Activated CD4-positive, alpha-beta T cell treated with anti-CD3 and anti-CD28 coated beads for 24 hours (primary cell): ENCODE data around the gene PTBP3.
"Not testable (repeated sequence)": the region's sequence is repeated elsewhere in the genome, so short reads cannot be mapped to it uniquely, and the experiment has no call there.

Experiments used
- DNase-seq, 2 donors: peaks; one replicate each; pipeline ENCODE4 v3.0.0-alpha.2; 2020; ENCODE audit warnings: low read depth in 2 of 2

The PTBP3 gene

GRCh38 chr9:112322701-112323377 lies 10.6 kb downstream of the PTBP3 start:
- no peak for DNase-seq

- no peak for DNase-seq
Measured at GRCh38 chr9:112316258-112316943, 17.0 kb downstream of the PTBP3 start.

- DNase-seq = no peak
Measured at GRCh38 chr9:112315331-112316257, 17.8 kb downstream of the PTBP3 start.

- no peak for DNase-seq
Measured at GRCh38 chr9:112312139-112312538, 21.3 kb downstream of the PTBP3 start.

- no peak for DNase-seq
Measured at GRCh38 chr9:112311497-112311896, 21.9 kb downstream of the PTBP3 start.

- no peak for DNase-seq
Measured at GRCh38 chr9:112310826-112311225, 22.6 kb downstream of the PTBP3 start.

- no peak for DNase-seq
Measured at GRCh38 chr9:112308588-112308987, 24.8 kb downstream of the PTBP3 start.

- no peak for DNase-seq
Measured at GRCh38 chr9:112301420-112301819, 32.0 kb downstream of the PTBP3 start.

- no peak for DNase-seq
Measured at GRCh38 chr9:112299514-112299913, 33.9 kb downstream of the PTBP3 start.

GRCh38 chr9:112296929-112297328 lies 36.5 kb downstream of the PTBP3 start:
- DNase-seq = no peak

- DNase-seq = no peak
Measured at GRCh38 chr9:112295174-112295573, 38.2 kb downstream of the PTBP3 start.

GRCh38 chr9:112288029-112288428 lies 45.4 kb downstream of the PTBP3 start:
- no peak for DNase-seq

GRCh38 chr9:112286926-112287325 lies 46.5 kb downstream of the PTBP3 start:
- no peak for DNase-seq

GRCh38 chr9:112285056-112285455 lies 48.4 kb downstream of the PTBP3 start:
- no peak for DNase-seq

- DNase-seq = no peak
Measured at GRCh38 chr9:112283582-112284253, 49.7 kb downstream of the PTBP3 start.

- not testable (repeated sequence) for DNase-seq
Measured at GRCh38 chr9:112282841-112283240, 50.6 kb downstream of the PTBP3 start.

- DNase-seq = no peak
Measured at GRCh38 chr9:112280904-112281303, 52.5 kb downstream of the PTBP3 start.

- DNase-seq = no peak
Measured at GRCh38 chr9:112279501-112279900, 53.9 kb downstream of the PTBP3 start.

GRCh38 chr9:112278152-112278551 lies 55.3 kb downstream of the PTBP3 start:
- DNase-seq = no peak

GRCh38 chr9:112274600-112274999 lies 58.8 kb downstream of the PTBP3 start:
- DNase-seq = no peak

GRCh38 chr9:112273876-112274275 lies 59.5 kb downstream of the PTBP3 start:
- DNase-seq = no peak
